ENCODE measurements around the gene MAL. TPM values are rescaled to one million over a fixed set of nuclear protein-coding genes. Genes with fewer than 3 reads are reported as not detected.

MAL gene
- total RNA-seq, 6 experiments from 2014 or later: not detected

DNA sequence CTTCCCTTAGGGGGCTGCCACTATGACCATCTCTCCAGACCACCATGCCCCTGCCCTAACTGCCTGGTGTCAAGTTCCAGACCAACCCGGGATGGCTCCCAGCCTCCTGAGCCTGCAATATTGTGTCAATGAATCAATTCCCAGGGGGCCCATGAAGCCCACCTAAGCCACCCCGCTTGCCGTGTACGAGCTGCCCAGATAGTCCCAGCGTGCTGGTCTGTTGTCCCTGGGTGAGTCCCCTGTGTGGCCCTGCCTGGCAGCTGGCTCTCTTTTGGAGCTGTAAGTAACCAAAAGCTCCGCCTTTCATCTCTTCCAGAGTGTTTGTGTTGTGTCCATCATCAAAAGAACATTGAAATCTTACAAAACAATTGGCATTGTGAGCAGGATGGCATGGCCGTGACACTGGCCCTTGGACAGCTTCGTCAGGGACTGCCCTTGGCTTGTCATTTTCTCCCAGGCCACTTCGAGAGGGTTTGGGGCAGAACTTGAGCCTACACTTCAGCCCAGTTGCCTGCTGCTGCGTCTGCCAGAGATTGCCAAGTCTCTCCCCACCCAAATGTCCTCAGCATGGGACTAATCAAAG lies 11.3 kb upstream of the MAL start:
- Mint-ChIP-seq H3K27ac (no peak overlapping the region), H3K4me3 (no peak overlapping the region), H3K4me1 (ENCODE audit: low read depth) (no peaks in the 10 kb centered on the region), H3K27me3 (ENCODE audit: insufficient read depth) (peaks cover 42% of the 10 kb centered on the region), H3K9me3 (no peaks in the 10 kb centered on the region), H3K36me3 (ENCODE audit: low read depth) (no peaks in the 10 kb centered on the region)
- TF ChIP-seq, protein P1, sequence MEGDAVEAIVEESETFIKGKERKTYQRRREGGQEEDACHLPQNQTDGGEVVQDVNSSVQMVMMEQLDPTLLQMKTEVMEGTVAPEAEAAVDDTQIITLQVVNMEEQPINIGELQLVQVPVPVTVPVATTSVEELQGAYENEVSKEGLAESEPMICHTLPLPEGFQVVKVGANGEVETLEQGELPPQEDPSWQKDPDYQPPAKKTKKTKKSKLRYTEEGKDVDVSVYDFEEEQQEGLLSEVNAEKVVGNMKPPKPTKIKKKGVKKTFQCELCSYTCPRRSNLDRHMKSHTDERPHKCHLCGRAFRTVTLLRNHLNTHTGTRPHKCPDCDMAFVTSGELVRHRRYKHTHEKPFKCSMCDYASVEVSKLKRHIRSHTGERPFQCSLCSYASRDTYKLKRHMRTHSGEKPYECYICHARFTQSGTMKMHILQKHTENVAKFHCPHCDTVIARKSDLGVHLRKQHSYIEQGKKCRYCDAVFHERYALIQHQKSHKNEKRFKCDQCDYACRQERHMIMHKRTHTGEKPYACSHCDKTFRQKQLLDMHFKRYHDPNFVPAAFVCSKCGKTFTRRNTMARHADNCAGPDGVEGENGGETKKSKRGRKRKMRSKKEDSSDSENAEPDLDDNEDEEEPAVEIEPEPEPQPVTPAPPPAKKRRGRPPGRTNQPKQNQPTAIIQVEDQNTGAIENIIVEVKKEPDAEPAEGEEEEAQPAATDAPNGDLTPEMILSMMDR (IDR thresholded peaks at IDR 0.05): no peak
- no peak for DNase-seq

DNA sequence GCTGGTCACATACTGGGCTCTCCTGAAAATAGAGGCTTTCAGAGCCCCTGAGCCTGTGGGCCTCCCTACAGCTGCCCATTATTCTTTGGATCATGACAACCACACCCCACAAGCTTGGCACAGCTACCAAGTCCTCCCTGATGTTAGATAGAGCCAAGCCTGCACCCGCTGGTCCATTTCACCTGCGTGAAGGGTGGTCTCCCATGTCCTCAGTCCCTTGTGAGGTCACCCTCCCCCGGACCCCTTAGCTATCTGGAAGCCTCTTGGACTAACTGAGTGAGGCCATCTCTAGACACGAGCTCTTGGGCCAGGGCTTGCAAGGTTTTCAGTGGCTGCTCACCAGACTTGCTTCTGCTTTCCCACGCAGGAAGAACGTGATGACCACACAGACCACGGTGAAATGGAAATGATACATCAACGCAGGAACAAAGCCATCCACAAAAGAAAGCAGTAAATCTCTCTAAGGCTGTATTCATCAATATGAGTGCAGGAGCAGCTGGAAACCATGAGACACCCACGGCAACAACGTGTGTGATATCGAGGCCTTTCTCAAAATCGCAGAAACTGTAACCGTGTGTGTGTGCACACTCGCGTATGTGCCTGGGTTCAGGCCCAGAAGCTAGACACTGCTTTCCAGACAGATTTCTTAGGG lies 10.1 kb upstream of the MAL start:
- Mint-ChIP-seq H3K4me1 (ENCODE audit: low read depth) (no peaks in the 10 kb centered on the region), H3K27me3 (ENCODE audit: insufficient read depth) (peaks cover 46% of the 10 kb centered on the region), H3K27ac (no peak overlapping the region), H3K36me3 (ENCODE audit: low read depth) (no peaks in the 10 kb centered on the region), H3K4me3 (no peak overlapping the region), H3K9me3 (no peaks in the 10 kb centered on the region)
- TF ChIP-seq, protein P1 (IDR thresholded peaks at IDR 0.05): no peak
- no peak for DNase-seq

DNA sequence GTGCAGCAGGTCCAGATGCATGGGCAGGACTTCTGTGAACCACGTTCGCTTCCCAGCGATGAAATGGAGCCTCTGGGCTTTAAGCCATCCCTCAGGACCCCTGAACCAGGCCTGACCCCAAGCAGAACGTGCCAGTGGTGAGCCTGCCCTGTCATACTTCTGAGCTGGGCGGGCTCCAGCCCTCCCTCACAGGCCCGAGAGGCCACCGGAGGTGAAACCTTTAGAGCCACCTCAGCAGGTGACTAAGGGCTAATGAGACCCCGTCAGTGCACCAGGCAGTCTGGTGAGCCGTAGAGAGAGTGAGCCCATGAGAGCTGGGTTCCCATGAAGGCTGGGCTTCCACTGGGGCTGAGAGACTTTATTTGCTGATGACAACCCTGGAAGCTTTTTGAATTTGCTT lies 8.9 kb upstream of the MAL start:
- no peak for DNase-seq
- Mint-ChIP-seq H3K27ac (no peak overlapping the region), H3K36me3 (ENCODE audit: low read depth) (no peaks in the 10 kb centered on the region), H3K9me3 (no peaks in the 10 kb centered on the region), H3K4me1 (ENCODE audit: low read depth) (no peaks in the 10 kb centered on the region), H3K27me3 (ENCODE audit: insufficient read depth) (peaks cover 59% of the 10 kb centered on the region), H3K4me3 (no peak overlapping the region)
- TF ChIP-seq, protein P1 (IDR thresholded peaks at IDR 0.05): no peak

DNA sequence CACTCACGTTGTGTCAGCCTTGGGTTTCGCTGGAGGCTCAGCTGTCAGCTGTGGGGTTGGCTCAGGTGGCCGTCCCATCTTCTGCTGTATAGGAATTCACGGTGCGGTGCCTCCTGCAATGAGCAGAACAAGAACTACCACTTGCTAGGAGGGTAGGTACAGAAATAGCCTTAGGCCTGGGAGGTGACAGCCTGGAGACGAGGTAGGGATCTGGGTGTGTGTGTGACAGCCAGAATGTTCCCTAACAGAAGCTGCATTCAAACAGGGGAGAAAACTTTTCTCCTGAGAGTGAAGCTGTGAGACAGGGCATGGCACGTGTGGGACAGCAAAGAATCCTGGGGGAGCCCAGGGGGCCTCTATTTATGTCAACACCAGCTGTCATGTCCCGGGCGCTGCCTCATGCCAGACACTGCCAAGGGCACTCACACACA lies 8.4 kb upstream of the MAL start:
- no peak for DNase-seq
- Mint-ChIP-seq H3K4me1 (ENCODE audit: low read depth) (no peaks in the 10 kb centered on the region), H3K27me3 (ENCODE audit: insufficient read depth) (peaks cover 63% of the 10 kb centered on the region), H3K4me3 (no peak overlapping the region), H3K36me3 (ENCODE audit: low read depth) (no peaks in the 10 kb centered on the region), H3K9me3 (no peaks in the 10 kb centered on the region), H3K27ac (no peak overlapping the region)
- TF ChIP-seq, protein P1 (IDR thresholded peaks at IDR 0.05): no peak

DNA sequence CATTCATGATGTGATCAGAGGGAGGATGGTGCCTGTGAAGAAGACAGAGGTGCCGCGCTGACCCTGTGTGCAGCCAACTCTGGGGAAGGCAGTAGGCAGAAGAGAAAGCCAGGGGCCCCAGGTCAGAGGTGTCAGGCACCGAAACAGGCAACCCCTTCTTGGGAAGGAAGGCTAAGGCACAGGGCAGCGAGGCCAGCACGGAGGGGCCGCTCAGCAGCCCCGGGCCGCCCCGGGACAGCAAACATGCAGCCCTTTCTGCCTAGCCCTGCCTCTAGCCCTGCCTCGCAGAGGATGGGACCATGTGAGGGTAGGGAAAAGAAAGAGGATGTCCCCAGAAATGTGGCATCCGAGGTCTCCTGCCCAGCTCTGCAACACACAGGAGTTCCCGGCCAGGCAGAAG lies 7.7 kb upstream of the MAL start:
- H3K27ac Mint-ChIP-seq: no peak overlapping the region
- TF ChIP-seq, protein P1 (IDR thresholded peaks at IDR 0.05): no peak
- H3K36me3 Mint-ChIP-seq (ENCODE audit: low read depth): no peaks in the 10 kb centered on the region
- no peaks in the 10 kb centered on the region for H3K9me3 Mint-ChIP-seq
- no peak for DNase-seq
- no peak overlapping the region for H3K4me3 Mint-ChIP-seq
- H3K4me1 Mint-ChIP-seq (ENCODE audit: low read depth): no peaks in the 10 kb centered on the region
- peaks cover 65% of the 10 kb centered on the region for H3K27me3 Mint-ChIP-seq (ENCODE audit: insufficient read depth)

Data from HFFc6 (cell line).